Liver (tissue), 9 donors: ENCODE measurements around the gene OMA1. TPM values are rescaled to one million over a fixed set of nuclear protein-coding genes. Genes with fewer than 3 reads are reported as not detected.
"Not testable (repeated sequence)": the region's sequence is repeated elsewhere in the genome, so short reads cannot be mapped to it uniquely, and the experiment has no call there.

Experiments
- DNase-seq: peaks from one replicate; pipeline ENCODE4 v3.0.0-alpha.2; 2017; ENCODE audit warnings: low spot score
- H3K27ac ChIP-seq, 2 donors: one replicate each; pipeline ENCODE4 v1.7.0; 2013; ENCODE audit warnings: inconsistent platforms in 2 of 2, low read length in 2 of 2, control low read depth in 1 of 2, low read depth in 1 of 2, mild to moderate bottlenecking in 1 of 2
- H3K27me3 ChIP-seq, 4 donors: one replicate each; pipeline versions ENCODE4 v1.6.1 to v1.7.0; 2013; ENCODE audit warnings: low read length in 3 of 4, inconsistent platforms in 1 of 4, mild to moderate bottlenecking in 1 of 4, moderate library complexity in 1 of 4; ENCODE audit not compliant: control insufficient read depth in 4 of 4, insufficient read depth in 4 of 4
- H3K36me3 ChIP-seq, 4 donors: one replicate each; pipeline versions ENCODE4 v1.6.1 to v1.7.0; 2013; ENCODE audit warnings: low read length in 3 of 4, mild to moderate bottlenecking in 3 of 4, low read depth in 1 of 4, moderate library complexity in 1 of 4; ENCODE audit not compliant: control insufficient read depth in 4 of 4, insufficient read depth in 3 of 4
- H3K4me1 ChIP-seq, 4 donors: one replicate each; pipeline versions ENCODE4 v1.6.1 to v1.7.0; 2013; ENCODE audit warnings: low read length in 3 of 4, mild to moderate bottlenecking in 3 of 4, moderate library complexity in 1 of 4; ENCODE audit not compliant: control insufficient read depth in 4 of 4, insufficient read depth in 4 of 4
- H3K4me3 ChIP-seq, 3 donors: one replicate each; pipeline versions ENCODE4 v1.6.1 to v1.7.0; 2013; ENCODE audit warnings: low read length in 3 of 3, control low read depth in 1 of 3, low read depth in 1 of 3, mild to moderate bottlenecking in 1 of 3
- H3K9ac ChIP-seq, 2 donors: one replicate each; pipeline ENCODE4 v1.7.0; 2013; ENCODE audit warnings: low read length in 2 of 2, mild to moderate bottlenecking in 2 of 2, moderate library complexity in 2 of 2, control low read depth in 1 of 2, low read depth in 1 of 2
- H3K9me3 ChIP-seq, 4 donors: one replicate each; pipeline versions ENCODE4 v1.6.1 to v1.7.0; 2013; ENCODE audit warnings: low read length in 3 of 4; ENCODE audit not compliant: control insufficient read depth in 4 of 4
- CTCF ChIP-seq: fragments of 150-350 bp; IDR thresholded peaks from 2 replicates; pipeline ENCODE4 v1.5.1; 2017; ENCODE audit warnings: improper control_type of control experiment, low read depth, low read length; ENCODE audit not compliant: missing input control
- EGR1 ChIP-seq, 2 donors: IDR thresholded peaks; 2 replicates each; pipeline ENCODE4 v1.6.1; 2016 to 2018; ENCODE audit warnings: antibody characterized with exemption in 2 of 2, low read depth in 2 of 2
- FOXA1 ChIP-seq: IDR thresholded peaks from 2 replicates; pipeline ENCODE4 v1.6.1; 2016; ENCODE audit warnings: antibody characterized with exemption
- FOXA2 ChIP-seq: IDR thresholded peaks from 2 replicates; pipeline ENCODE4 v1.6.1; 2016; ENCODE audit warnings: antibody characterized with exemption
- GABPA ChIP-seq, 2 donors: IDR thresholded peaks in 1 of 2; conservative IDR thresholded peaks in 1 of 2; 2 replicates each; pipeline ENCODE4 v1.6.1; 2016; ENCODE audit warnings: antibody characterized with exemption in 2 of 2, mild to moderate bottlenecking in 1 of 2, moderate library complexity in 1 of 2
- HNF4A ChIP-seq, 2 donors: conservative IDR thresholded peaks; 2 replicates each; pipeline ENCODE4 v1.6.1; 2016; ENCODE audit warnings: antibody characterized with exemption in 2 of 2, mild to moderate bottlenecking in 2 of 2
- HNF4G ChIP-seq: IDR thresholded peaks from 2 replicates; pipeline ENCODE4 v1.6.1; 2016; ENCODE audit warnings: antibody characterized with exemption
- JUND ChIP-seq, 2 donors: IDR thresholded peaks; 2 replicates each; pipeline ENCODE4 v1.6.1; 2016; ENCODE audit warnings: antibody characterized with exemption in 2 of 2
- MAX ChIP-seq: IDR thresholded peaks from 2 replicates; pipeline ENCODE4 v1.6.1; 2016; ENCODE audit warnings: antibody characterized with exemption
- NR2F2 ChIP-seq: IDR thresholded peaks from 2 replicates; pipeline ENCODE4 v1.6.1; 2016; ENCODE audit warnings: antibody characterized with exemption
- REST ChIP-seq: IDR thresholded peaks from 2 replicates; pipeline ENCODE4 v1.6.1; 2016; ENCODE audit warnings: antibody characterized with exemption, mild to moderate bottlenecking
- RXRA ChIP-seq, 2 donors: IDR thresholded peaks; 2 replicates each; pipeline ENCODE4 v1.6.1; 2017 to 2018; ENCODE audit warnings: antibody characterized with exemption in 2 of 2, mild to moderate bottlenecking in 1 of 2
- SP1 ChIP-seq: IDR thresholded peaks from 2 replicates; pipeline ENCODE4 v1.6.1; 2018; ENCODE audit warnings: antibody characterized with exemption, mild to moderate bottlenecking
- TAF1 ChIP-seq: conservative IDR thresholded peaks from 2 replicates; pipeline ENCODE4 v1.6.1; 2016; ENCODE audit warnings: antibody characterized with exemption, mild to moderate bottlenecking
- YY1 ChIP-seq: IDR thresholded peaks from 2 replicates; pipeline ENCODE4 v1.6.1; 2016; ENCODE audit warnings: antibody characterized with exemption, mild to moderate bottlenecking
- ZBTB33 ChIP-seq: IDR thresholded peaks from 2 replicates; pipeline ENCODE4 v1.6.1; 2016; ENCODE audit warnings: antibody characterized with exemption
- WGBS: extraction: QIAGEN DNeasy Blood & Tissue Kit; methylation state at CpG from one replicate; pipeline ENCODE4 v1.1.7; 2013; 5-methylcytosine and 5-hydroxymethylcytosine counted together
- polyA plus RNA-seq, 2 donors: library from polyadenylated mRNA; stranded (reverse) in 1 of 2; unstranded in 1 of 2; fragments of 200-250 nt in 1 of 2; fragments of >200 nt in 1 of 2; fragmentation: Nextera tagmentation in 1 of 2; extraction: Ambion mirVana in 1 of 2; gene quantifications; one replicate each; pipeline versions ENCODE4 v1.2.1 to v1.2.3, GENCODE V29; 2013 to 2015
- total RNA-seq, 2 donors: library from RNA; depleted of rRNA; stranded (reverse); fragments of >200 nt; gene quantifications; one replicate each; pipeline ENCODE4 v1.2.3, GENCODE V29; 2014
- donor health status: healthy.
- donor health status: healthy.
- donor health status: healthy.
- donor health status: healthy.
- donor health status: healthy.

The OMA1 gene
- total and polyA plus RNA-seq, 4 donors, result 9.1 to 31.0 (median 16.1) TPM

GRCh38 chr1:58583496-58583895, 37.0 kb upstream of the OMA1 start:
- H3K9ac ChIP-seq, result no peak overlapping the region

GRCh38 chr1:58582143-58582542, 35.6 kb upstream of the OMA1 start:
- H3K9ac ChIP-seq, DNase-seq, H3K9me3 ChIP-seq, H3K4me1 ChIP-seq, H3K36me3 ChIP-seq, H3K27ac ChIP-seq, H3K4me3 ChIP-seq: not testable (repeated sequence)
- 77% methylated on average over 1 of the region's 1 CpG for WGBS
- peaks cover 0 to 19% (median 2%) of the 10 kb centered on the region in 4 donors for H3K27me3 ChIP-seq

More at GRCh38 chr1:58583496-58583895, 37.0 kb upstream of the OMA1 start:
- DNase-seq, result no peak
- TF ChIP-seq TAF1, result no peak
- no peak for TF ChIP-seq MAX
- no peak for TF ChIP-seq JUND (IDR thresholded peaks at IDR 0.05)
- no peak for TF ChIP-seq REST
- no peak for TF ChIP-seq FOXA2
- TF ChIP-seq CTCF, result no peak
- TF ChIP-seq ZBTB33, result no peak
- no peak for TF ChIP-seq EGR1 (IDR thresholded peaks at IDR 0.05; ENCODE audit: low read depth in 2 of 2)
- no peak for TF ChIP-seq FOXA1
- TF ChIP-seq SP1, result no peak
- no peak for TF ChIP-seq HNF4G
- TF ChIP-seq HNF4A (conservative IDR thresholded peaks at IDR 0.05), result no peak
- no peak for TF ChIP-seq GABPA (IDR thresholded peaks at IDR 0.05 in 1 of 2, conservative IDR thresholded peaks at IDR 0.05 in 1 of 2)
- TF ChIP-seq RXRA (IDR thresholded peaks at IDR 0.05), result no peak
- no peak for TF ChIP-seq NR2F2
- TF ChIP-seq YY1, result no peak
- no peaks in the 10 kb centered on the region for H3K4me1 ChIP-seq
- no peak overlapping the region for H3K4me3 ChIP-seq
- no peaks in the 10 kb centered on the region for H3K36me3 ChIP-seq
- H3K27me3 ChIP-seq, result peaks cover 0 to 13% (median 1%) of the 10 kb centered on the region in 4 donors
- WGBS, result 63% methylated on average over 1 of the region's 1 CpG
- H3K27ac ChIP-seq, result no peak overlapping the region
- H3K9me3 ChIP-seq, result no peaks in the 10 kb centered on the region
